IMR-90 (cell line): Measurements from ENCODE around the gene SLC9A1. TPM values are rescaled to one million over a fixed set of nuclear protein-coding genes. Genes with fewer than 3 reads are reported as not detected.

ENCODE experiments used
- ATAC-seq: fragments of 200-7000 bp; cut with Tn5 transposase; 2 replicates; pipeline ENCODE4 v1.9.1; 2020; ENCODE audit warnings: low read depth, mild to moderate bottlenecking, moderate library complexity
- BruUV-seq: library from RNA; stranded (reverse); fragments of 400-500 nt; replicated peaks from 2 replicates; lab custom pipeline; 2021; lab: Mats Ljungman, UMichigan
- CTCF ChIA-PET: fragments of 300-600 bp; formaldehyde crosslinking; extraction: SDS; loops from one replicate; lab custom pipeline; 2021; ENCODE audit warnings: antibody characterized with exemption; lab: Yijun Ruan, JAX
- POLR2A ChIA-PET: fragments of 300-600 bp; sonication (Branson Sonifier 250); formaldehyde crosslinking; loops from one replicate; lab custom pipeline; 2022; ENCODE audit warnings: antibody characterized with exemption; ENCODE audit not compliant: unreplicated experiment; lab: Charles Lee
- DNase-seq: peaks from one replicate; pipeline ENCODE4 v3.0.0; 2013
- H2AFZ ChIP-seq: replicated peaks from 2 replicates; pipeline ENCODE3; 2013; ENCODE audit warnings: low read length, mild to moderate bottlenecking; ENCODE audit not compliant: poor library complexity
- H2AK5ac ChIP-seq: 2 replicates; pipeline ENCODE4 v1.6.1; 2013; ENCODE audit warnings: low read depth, low read length, inconsistent platforms
- H2AK9ac ChIP-seq: replicated peaks from 2 replicates; pipeline ENCODE3; 2013; ENCODE audit warnings: mild to moderate bottlenecking, low read depth, low read length, moderate library complexity; ENCODE audit not compliant: poor library complexity
- H2BK120ac ChIP-seq: 2 replicates; pipeline ENCODE4 v1.6.1; 2013; ENCODE audit warnings: low read depth, low read length, inconsistent platforms
- H2BK15ac ChIP-seq: 3 replicates; pipeline ENCODE4 v1.6.1; 2013; ENCODE audit warnings: low read depth, low read length, inconsistent platforms
- H2BK20ac ChIP-seq: 2 replicates; pipeline ENCODE4 v1.6.1; 2013; ENCODE audit warnings: low read depth, mild to moderate bottlenecking, inconsistent platforms, low read length, moderate library complexity
- H2BK5ac ChIP-seq: 2 replicates; pipeline ENCODE4 v1.6.1; 2013; ENCODE audit warnings: mild to moderate bottlenecking, low read depth, low read length, inconsistent platforms; ENCODE audit not compliant: poor library complexity, severe bottlenecking
- H3K14ac ChIP-seq: replicated peaks from 2 replicates; pipeline ENCODE4 v1.6.1; 2013; ENCODE audit warnings: low read depth, low read length, inconsistent platforms
- H3K18ac ChIP-seq: 2 replicates; pipeline ENCODE4 v1.6.1; 2013; ENCODE audit warnings: low read depth, low read length, control low read depth
- H3K23ac ChIP-seq: 2 replicates; pipeline ENCODE4 v1.6.1; 2013; ENCODE audit warnings: low read depth, low read length, inconsistent platforms
- H3K27ac ChIP-seq: 2 replicates; pipeline ENCODE4 v1.5.1; 2013; ENCODE audit warnings: mild to moderate bottlenecking, control low read depth, low read length; ENCODE audit not compliant: insufficient read depth
- H3K27me3 ChIP-seq: 2 replicates; pipeline ENCODE4 v1.6.1; 2013; ENCODE audit warnings: low read length; ENCODE audit not compliant: control insufficient read depth, insufficient read depth
- H3K36me3 ChIP-seq: 2 replicates; pipeline ENCODE4 v1.6.1; 2013; ENCODE audit warnings: low read length, mixed read lengths; ENCODE audit not compliant: control insufficient read depth, insufficient read depth
- H3K4ac ChIP-seq: 2 replicates; pipeline ENCODE4 v1.6.1; 2013; ENCODE audit warnings: low read depth, low read length, inconsistent platforms
- H3K4me1 ChIP-seq: 2 replicates; pipeline ENCODE4 v1.6.1; 2013; ENCODE audit warnings: low read length, mixed read lengths; ENCODE audit not compliant: control insufficient read depth, insufficient read depth
- H3K4me2 ChIP-seq: 2 replicates; pipeline ENCODE4 v1.6.1; 2013; ENCODE audit warnings: low read depth, mild to moderate bottlenecking, control low read depth, low read length, moderate library complexity
- H3K4me3 ChIP-seq: 2 replicates; pipeline ENCODE4 v1.5.1; 2013; ENCODE audit warnings: low read depth, mild to moderate bottlenecking, control low read depth, low read length, moderate library complexity; ENCODE audit not compliant: insufficient read depth
- H3K56ac ChIP-seq: 2 replicates; pipeline ENCODE4 v1.6.1; 2013; ENCODE audit warnings: low read length, inconsistent platforms; ENCODE audit not compliant: insufficient read depth; ENCODE audit errors: extremely low read depth
- H3K79me1 ChIP-seq, 2 experiments: 2 replicates each; pipeline ENCODE4 v1.6.1; 2013; ENCODE audit warnings: low read length in 2 of 2, inconsistent platforms in 1 of 2, low read depth in 1 of 2
- H3K9ac ChIP-seq: 2 replicates; pipeline ENCODE4 v1.6.1; 2013; ENCODE audit warnings: low read depth, low read length, control low read depth
- H3K9me1 ChIP-seq: 2 replicates; pipeline ENCODE4 v1.6.1; 2013; ENCODE audit warnings: low read length, inconsistent platforms; ENCODE audit not compliant: insufficient read depth
- H3K9me3 ChIP-seq: 2 replicates; pipeline ENCODE4 v1.6.1; 2013; ENCODE audit warnings: low read length; ENCODE audit not compliant: control insufficient read depth, insufficient read depth
- H4K20me1 ChIP-seq: 2 replicates; pipeline ENCODE4 v1.6.1; 2013; ENCODE audit warnings: low read length, inconsistent platforms; ENCODE audit not compliant: insufficient read depth
- H4K5ac ChIP-seq: 2 replicates; pipeline ENCODE4 v1.6.1; 2013; ENCODE audit warnings: mild to moderate bottlenecking, low read depth, low read length, control low read depth
- H4K8ac ChIP-seq, 2 experiments: 2 replicates each; pipeline ENCODE4 v1.6.1; 2013; ENCODE audit warnings: low read depth in 2 of 2, low read length in 2 of 2, control low read depth in 1 of 2, inconsistent platforms in 1 of 2
- H4K91ac ChIP-seq: 2 replicates; pipeline ENCODE4 v1.6.1; 2013; ENCODE audit warnings: low read depth, low read length, inconsistent platforms; ENCODE audit not compliant: insufficient read depth
- BHLHE40 ChIP-seq: fragments of 150-350 bp; IDR thresholded peaks from 2 replicates; pipeline ENCODE4 v1.6.1; 2016; ENCODE audit warnings: mild to moderate bottlenecking, low read depth, low read length
- CEBPB ChIP-seq: IDR thresholded peaks from 2 replicates; pipeline ENCODE4 v1.6.1; 2012; ENCODE audit warnings: low read depth, low read length, improper control_type of control experiment
- CTCF ChIP-seq: conservative IDR thresholded peaks from 2 replicates; pipeline ENCODE4 v1.5.1; 2012; ENCODE audit warnings: mild to moderate bottlenecking, low read depth, low read length, improper control_type of control experiment
- ELK1 ChIP-seq: fragments of 150-350 bp; IDR thresholded peaks from 2 replicates; pipeline ENCODE4 v1.6.1; 2016; ENCODE audit warnings: low read depth, mild to moderate bottlenecking, low read length, moderate library complexity, borderline replicate concordance
- NFE2L2 ChIP-seq: fragments of 150-350 bp; IDR thresholded peaks from 2 replicates; pipeline ENCODE4 v1.6.1; 2016; ENCODE audit warnings: low read depth, mild to moderate bottlenecking, low read length
- POLR2A ChIP-seq: IDR thresholded peaks from 2 replicates; pipeline ENCODE4 v1.6.1; 2012; ENCODE audit warnings: mild to moderate bottlenecking, low read depth, low read length
- RAD21 ChIP-seq: IDR thresholded peaks from 2 replicates; pipeline ENCODE4 v1.6.1; 2012; ENCODE audit warnings: low read length, improper control_type of control experiment
- RCOR1 ChIP-seq: IDR thresholded peaks from 2 replicates; pipeline ENCODE4 v1.6.1; 2012; ENCODE audit warnings: mild to moderate bottlenecking, low read length, improper control_type of control experiment; ENCODE audit not compliant: insufficient replicate concordance
- RFX5 ChIP-seq: IDR thresholded peaks from 2 replicates; pipeline ENCODE4 v1.8.0; 2012; ENCODE audit warnings: low read depth, mild to moderate bottlenecking, low read length, moderate library complexity
- SMC3 ChIP-seq: fragments of 150-350 bp; IDR thresholded peaks from 2 replicates; pipeline ENCODE4 v1.6.1; 2016; ENCODE audit warnings: low read depth, mild to moderate bottlenecking, antibody characterized with exemption, low read length, moderate library complexity
- USF2 ChIP-seq: fragments of 150-350 bp; IDR thresholded peaks from 2 replicates; pipeline ENCODE4 v1.6.1; 2017; ENCODE audit warnings: mild to moderate bottlenecking, antibody characterized with exemption, low read length, low read depth
- WGBS, 2 experiments: methylation state at CpG; one replicate each; pipeline versions ENCODE4 v1.1.5 to v1.1.7; 2013; ENCODE audit warnings: missing lambda C conversion rate in 2 of 2; ENCODE audit not compliant: insufficient read length in 1 of 2; ENCODE audit errors: extremely low coverage in 2 of 2; 5-methylcytosine and 5-hydroxymethylcytosine counted together
- dilution Hi-C: fragments of 300-500 bp; cut with HindIII; formaldehyde crosslinking; loops from one replicate; pipeline ENCODE4 v1.14.3; 2018; ENCODE audit warnings: low sequenced_read_pairs; ENCODE audit not compliant: unreplicated experiment
- in situ Hi-C: fragments of 300-500 bp; cut with MboI; formaldehyde crosslinking; loops from 3 replicates; pipeline ENCODE4 v1.14.3; 2019; ENCODE audit warnings: low sequenced_read_pairs, inconsistent platforms, mixed read lengths
- intact Hi-C: fragments of 100-400 bp; cut with micrococcal nuclease; formaldehyde crosslinking; loops from 2 replicates; pipeline ENCODE4 v1.10.0; 2022
- polyA plus RNA-seq, 3 experiments: library from polyadenylated mRNA; depleted of rRNA; stranded (reverse); fragments of >200 nt; gene quantifications; 2 replicates each; pipeline ENCODE4 v1.2.3, GENCODE V29; 2012; ENCODE audit warnings: low replicate concordance in 1 of 3
- total RNA-seq: library from RNA; depleted of rRNA; stranded (reverse); fragments of >200 nt; gene quantifications from 2 replicates; pipeline ENCODE4 v1.2.3, GENCODE V29; 2012

Gene SLC9A1
- total and polyA plus RNA-seq, 2 of the 4 experiments (the other 2 are of a cell fraction), result 2.0 to 21.2 TPM

GRCh38 chr1:27176323-27176722, 21.4 kb upstream of the SLC9A1 start:
- no peaks in the 10 kb centered on the region for H3K9me1 ChIP-seq
- 76% methylated on average over 3 of the region's 4 CpGs; no CpG with 5 or more reads in 1 of the 2 experiments for WGBS, 2 experiments
- H3K9ac ChIP-seq, result no peak overlapping the region
- H4K5ac ChIP-seq, result no peak overlapping the region
- H3K27ac ChIP-seq, result no peak overlapping the region
- H3K4ac ChIP-seq, result no peak overlapping the region
- no peak overlapping the region for H3K56ac ChIP-seq
- no peak for TF ChIP-seq POLR2A
- no peak for TF ChIP-seq RCOR1
- TF ChIP-seq RFX5, result no peak
- no peak for TF ChIP-seq USF2
- no peak for TF ChIP-seq NFE2L2
- TF ChIP-seq CEBPB, result no peak
- no peak for TF ChIP-seq RAD21
- TF ChIP-seq SMC3, result no peak
- TF ChIP-seq CTCF, result no peak
- no peak for TF ChIP-seq ELK1
- no peak for TF ChIP-seq BHLHE40
- dilution Hi-C loops, result no loop called here
- intact Hi-C loops, result no loop called here
- H3K36me3 ChIP-seq, result no peaks in the 10 kb centered on the region
- H3K27me3 ChIP-seq, result no peaks in the 10 kb centered on the region
- H3K4me3 ChIP-seq, result no peak overlapping the region
- in situ Hi-C loops, result no loop called here
- ATAC-seq (no peak), DNase-seq (no peak)
- peaks cover 4% of the 10 kb centered on the region for H3K9me3 ChIP-seq
- H3K18ac ChIP-seq, result no peak overlapping the region
- H4K8ac ChIP-seq, result no peak overlapping the region
- no peak overlapping the region for H3K14ac ChIP-seq
- H4K20me1 ChIP-seq, result no peaks in the 10 kb centered on the region
- POLR2A ChIA-PET, result interaction anchor here (0.5 kb wide), 1 partner anchor 12 kb away, joined by 9 read pairs; no protein-coding TSS in a partner anchor
- H2BK5ac ChIP-seq, result no peak overlapping the region
- no peaks in the 10 kb centered on the region for H3K4me1 ChIP-seq
- H3K79me1 ChIP-seq, result no peaks in the 10 kb centered on the region
- no peak overlapping the region for H2AFZ ChIP-seq
- H4K91ac ChIP-seq, result no peak overlapping the region
- no peak overlapping the region for H3K4me2 ChIP-seq
- no TSS peak for BruUV-seq
- no peak overlapping the region for H2AK9ac ChIP-seq
- CTCF ChIA-PET, result no interaction called here
- no peak overlapping the region for H2AK5ac ChIP-seq
- no peak overlapping the region for H2BK15ac ChIP-seq
- H3K23ac ChIP-seq, result no peak overlapping the region
- H2BK120ac ChIP-seq, result no peak overlapping the region
- H2BK20ac ChIP-seq, result no peak overlapping the region
